HG02588 (cell line): Measurements from ENCODE around the gene PLXNA2.

Experiments used
- ATAC-seq: cut with Tn5 transposase; IDR thresholded peaks from one replicate; pipeline ENCODE4 v1.9.1; 2021; ENCODE audit warnings: mild to moderate bottlenecking, moderate library complexity; ENCODE audit not compliant: unreplicated experiment

PLXNA2 gene

GRCh38 chr1:208031932-208032320, 212.3 kb downstream of the PLXNA2 start:
- ATAC-seq, result no peak

DNA sequence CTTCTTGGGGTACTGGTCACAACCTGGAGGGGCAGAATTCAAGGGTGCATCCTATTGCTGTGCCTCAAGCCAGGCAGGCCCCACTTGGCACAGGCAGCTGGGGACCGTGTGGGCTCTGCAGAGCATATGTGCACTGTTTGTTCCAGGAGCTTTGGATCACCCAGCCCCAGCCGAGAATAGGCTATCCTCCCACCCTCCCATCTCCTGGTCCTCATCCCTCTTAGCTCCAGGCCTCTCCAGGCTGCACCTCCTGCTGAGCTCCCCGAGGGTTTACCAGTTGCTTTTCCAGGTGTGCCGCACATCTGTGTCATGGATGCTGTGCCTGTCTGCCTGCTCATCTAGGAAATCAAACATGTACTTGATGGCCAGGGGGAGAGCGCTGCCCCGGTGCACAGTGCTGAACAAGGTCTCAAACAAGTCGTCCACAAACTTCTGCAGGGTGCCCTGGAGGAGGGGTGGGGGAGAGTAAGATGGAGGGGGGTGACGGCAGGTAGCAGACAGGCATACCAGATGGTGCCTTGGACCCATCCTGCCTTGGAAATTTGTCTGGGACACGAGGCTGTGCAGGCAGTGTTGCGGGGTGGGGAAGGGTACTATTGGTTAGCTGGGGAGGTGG, 212.8 kb downstream of the PLXNA2 start:
- ATAC-seq, result no peak

- ATAC-seq, result no peak
These were observed 213.7 kb downstream of the PLXNA2 start for GRCh38 chr1:208030288-208031091.

GRCh38 chr1:208029381-208030287, 214.6 kb downstream of the PLXNA2 start:
- no peak for ATAC-seq

DNA sequence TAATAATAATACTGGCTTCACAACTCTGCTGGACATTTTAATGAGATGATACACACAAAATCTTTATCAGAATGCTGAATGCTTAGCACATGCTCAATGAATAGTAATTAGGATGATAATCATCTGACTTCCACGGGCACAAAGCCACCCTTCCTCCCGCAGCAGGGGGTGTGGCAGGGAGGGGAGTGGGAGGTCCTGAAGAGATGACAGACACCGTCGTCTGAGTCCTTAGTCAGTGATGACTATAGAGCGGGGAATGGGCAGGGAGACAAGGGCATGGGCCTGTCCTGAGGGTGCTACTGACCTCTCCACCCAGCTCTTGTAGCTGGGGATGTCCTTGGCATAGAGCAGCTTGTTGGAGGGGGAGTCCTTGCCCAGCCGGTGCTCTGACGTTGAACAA, 215.7 kb downstream of the PLXNA2 start:
- no peak for ATAC-seq

- no peak for ATAC-seq
These were observed 216.3 kb downstream of the PLXNA2 start for GRCh38 chr1:208027861-208028260.

GRCh38 chr1:208026880-208027438, 217.2 kb downstream of the PLXNA2 start:
- ATAC-seq, result no peak

- no peak for ATAC-seq
These were observed 219.2 kb downstream of the PLXNA2 start for GRCh38 chr1:208025031-208025430.

- ATAC-seq, result no peak
These were observed 219.8 kb downstream of the PLXNA2 start for GRCh38 chr1:208024406-208024805.

DNA sequence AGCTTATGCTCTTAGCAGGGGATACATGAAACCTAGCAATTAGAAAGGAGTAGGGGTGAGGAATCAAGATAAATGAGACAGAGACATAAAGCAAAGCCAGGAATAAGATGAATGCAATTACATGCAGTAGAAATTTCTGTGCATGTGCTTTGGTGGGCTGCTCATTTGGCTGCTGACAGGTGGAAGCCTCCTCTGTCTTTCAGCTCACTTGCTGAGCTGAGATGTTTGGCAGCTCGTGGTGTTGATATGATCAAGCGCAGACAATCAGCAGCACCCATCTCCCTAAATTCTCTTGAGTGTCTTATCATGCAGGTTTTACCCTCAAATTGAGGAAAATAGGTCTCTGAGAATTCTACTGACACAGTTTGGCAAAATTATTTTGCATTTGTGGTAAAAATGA, 224.9 kb downstream of the PLXNA2 start:
- ATAC-seq, result no peak

GRCh38 chr1:208015255-208015654, 228.9 kb downstream of the PLXNA2 start:
- no peak for ATAC-seq

- no peak for ATAC-seq
These were observed 231.0 kb downstream of the PLXNA2 start for GRCh38 chr1:208013210-208013609.

GRCh38 chr1:208012721-208013120, 231.5 kb downstream of the PLXNA2 start:
- no peak for ATAC-seq

GRCh38 chr1:208010487-208011071, 233.6 kb downstream of the PLXNA2 start:
- no peak for ATAC-seq

DNA sequence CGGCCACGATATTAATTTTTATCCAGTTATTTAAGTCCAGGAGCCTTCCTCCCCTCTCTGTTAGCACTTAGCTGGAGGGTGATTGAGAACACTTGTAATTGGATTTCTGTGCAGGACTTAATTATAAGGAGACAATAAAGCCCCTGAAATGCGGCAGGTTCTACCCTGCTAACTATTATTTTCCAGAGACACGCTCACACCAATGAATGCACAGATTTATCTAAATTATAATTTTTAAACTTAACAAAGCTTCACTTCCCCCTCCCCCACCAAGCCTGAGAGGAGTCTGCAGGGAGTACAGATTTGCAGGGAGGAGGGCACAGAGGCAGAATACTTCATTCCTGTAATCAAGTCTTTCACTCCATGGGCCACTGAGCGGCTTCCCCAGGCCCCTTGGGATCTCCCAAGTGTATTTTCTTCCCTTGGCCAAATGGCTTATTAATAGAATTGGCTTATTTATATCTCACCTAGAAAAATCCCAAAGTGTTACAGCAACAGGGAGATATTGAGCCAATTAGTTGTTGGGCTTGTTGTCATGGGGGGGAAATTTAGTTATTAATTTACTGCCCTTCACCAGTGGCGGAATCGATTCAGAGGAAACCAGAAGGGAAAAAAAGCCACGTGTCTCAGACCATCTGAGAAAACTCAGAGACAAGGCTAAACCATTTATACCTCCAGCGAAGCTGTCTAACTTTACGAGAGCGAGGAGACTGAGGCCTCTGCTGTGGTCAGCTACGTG, 234.3 kb downstream of the PLXNA2 start:
- ATAC-seq, result no peak

DNA sequence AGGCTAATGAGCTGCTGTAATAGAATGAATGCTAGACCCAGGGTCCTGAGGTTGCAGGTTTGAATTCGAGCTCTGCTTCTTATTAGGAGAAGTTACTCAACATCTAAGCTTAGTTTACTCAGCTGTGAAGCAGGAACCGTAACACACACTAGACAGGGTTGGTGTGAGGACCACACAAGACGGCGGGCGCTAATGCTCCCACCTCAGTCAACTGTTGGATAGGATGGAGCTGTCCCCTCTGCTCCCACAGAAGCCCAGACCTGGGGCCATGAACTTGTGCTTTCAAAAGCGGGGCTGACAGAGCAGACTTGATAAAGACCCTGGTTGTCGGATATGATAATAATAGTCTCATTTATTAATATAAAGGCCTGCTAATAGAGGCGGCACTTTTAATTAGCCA, 234.9 kb downstream of the PLXNA2 start:
- no peak for ATAC-seq

GRCh38 chr1:208008534-208008933, 235.7 kb downstream of the PLXNA2 start:
- ATAC-seq, result no peak

- no peak for ATAC-seq
These were observed 236.2 kb downstream of the PLXNA2 start for GRCh38 chr1:208007938-208008342.

DNA sequence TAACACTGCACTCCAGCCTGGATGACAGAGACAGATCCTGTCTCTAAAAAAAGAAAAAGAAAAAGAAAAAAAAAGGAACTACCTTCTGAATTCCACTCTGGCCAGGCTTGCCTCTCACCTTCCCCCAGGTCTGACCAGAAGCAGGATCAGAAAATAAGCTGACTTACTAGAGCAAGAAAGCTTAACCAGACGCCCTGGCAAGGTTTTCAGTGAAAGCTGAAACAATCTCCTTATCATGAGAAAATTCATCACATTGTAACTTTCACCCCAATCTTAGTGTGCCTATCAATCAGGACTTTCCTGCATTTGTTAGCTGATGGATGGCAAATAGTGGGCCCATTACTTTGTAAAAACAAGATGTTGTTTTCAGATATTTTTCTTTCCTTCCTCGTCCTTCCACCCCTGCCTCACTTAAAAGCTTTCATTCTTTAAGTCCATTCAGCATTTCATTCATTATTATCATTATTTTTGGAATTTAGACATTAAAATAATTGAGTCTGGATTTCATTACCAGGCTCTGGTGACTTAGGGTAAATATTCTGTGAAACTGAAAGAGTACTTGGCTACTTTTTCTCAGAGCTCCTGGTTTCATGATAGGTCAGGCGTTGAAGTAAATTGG, 236.8 kb downstream of the PLXNA2 start:
- no peak for ATAC-seq
